K562 (cell line): Measurements from ENCODE around the gene ADAP1. TPM values are rescaled to one million over a fixed set of nuclear protein-coding genes. Genes with fewer than 3 reads are reported as not detected.
A peak's percentile ranks its signal among the peaks of the same experiment; 100 is the strongest.

ENCODE experiments used
- EGR1 ChIP-seq: fragments of 450-650 bp; conservative IDR thresholded peaks from 2 replicates; pipeline ENCODE4 v1.6.1; 2017; ENCODE audit warnings: mild to moderate bottlenecking
- ELK1 ChIP-seq: sonication (generic); formaldehyde crosslinking; IDR thresholded peaks from 2 replicates; pipeline ENCODE4 v1.8.1; 2022; ENCODE audit warnings: missing genetic modification reagents
- ETV6 ChIP-seq, 3 experiments: fragments of 150-350 bp in 1 of 3; sonication (generic) in 1 of 3; formaldehyde crosslinking in 1 of 3; IDR thresholded peaks; 2 replicates each; pipeline versions ENCODE4 v1.6.1 to v1.8.0; 2014 to 2022; ENCODE audit warnings: borderline replicate concordance in 2 of 3, low read depth in 2 of 3, antibody characterized with exemption in 1 of 3, low read length in 1 of 3, mild to moderate bottlenecking in 1 of 3, missing genetic modification reagents in 1 of 3
- KAT2B ChIP-seq: IDR thresholded peaks from one replicate; pipeline ENCODE4 v1.6.1; 2012; ENCODE audit warnings: low read depth, mild to moderate bottlenecking, control low read depth, inconsistent platforms, low read length, moderate library complexity
- NFRKB ChIP-seq: fragments of 450-650 bp; IDR thresholded peaks from 2 replicates; pipeline ENCODE4 v1.6.1; 2016; ENCODE audit warnings: low read depth
- NFYB ChIP-seq: IDR thresholded peaks from 2 replicates; pipeline ENCODE4 v1.6.1; 2011; ENCODE audit warnings: mild to moderate bottlenecking, moderate library complexity; ENCODE audit not compliant: insufficient read length; ENCODE audit errors: extremely low read depth
- POLR2A ChIP-seq: fragments of 450-650 bp; conservative IDR thresholded peaks from 2 replicates; pipeline ENCODE4 v1.6.1; 2016
- SIX5 ChIP-seq, 2 experiments: IDR thresholded peaks; 2 replicates each; pipeline ENCODE4 v1.6.1; 2011; ENCODE audit warnings: low read length in 2 of 2, borderline replicate concordance in 1 of 2, low read depth in 1 of 2, mild to moderate bottlenecking in 1 of 2, moderate library complexity in 1 of 2; ENCODE audit not compliant: insufficient read depth in 1 of 2
- TAF1 ChIP-seq: IDR thresholded peaks from 2 replicates; pipeline ENCODE4 v1.6.1; 2011; ENCODE audit warnings: mild to moderate bottlenecking, low read length, moderate library complexity; ENCODE audit not compliant: insufficient read depth, control insufficient read depth, severe bottlenecking; ENCODE audit errors: extremely low read depth
- THRB ChIP-seq: fragments of 450-650 bp; formaldehyde crosslinking; conservative IDR thresholded peaks from 2 replicates; pipeline ENCODE4 v1.4.0; 2022; ENCODE audit warnings: mild to moderate bottlenecking, missing genetic modification characterization
- ZNF280A ChIP-seq: fragments of 450-650 bp; IDR thresholded peaks from 2 replicates; pipeline ENCODE4 v1.6.1; 2018; ENCODE audit warnings: mild to moderate bottlenecking, low read depth; ENCODE audit not compliant: partially characterized antibody
- ZNF561 ChIP-seq: fragments of 450-650 bp; formaldehyde crosslinking; conservative IDR thresholded peaks from 2 replicates; pipeline ENCODE4 v1.4.0; 2020; ENCODE audit warnings: mild to moderate bottlenecking, moderate library complexity
- ZNF79 ChIP-seq: fragments of 250-450 bp; sonication (Bioruptor Pico); IDR thresholded peaks from 2 replicates; pipeline ENCODE4 v1.4.0; 2020; ENCODE audit warnings: low read depth, mild to moderate bottlenecking, moderate library complexity
- polyA plus RNA-seq, 8 experiments: library from polyadenylated mRNA; depleted of rRNA in 4 of 8; stranded (reverse) in 5 of 8; unstranded in 3 of 8; fragments of >200 nt; fragmentation: Nextera tagmentation in 2 of 8; fragmentation: Illumina TruSeq in 1 of 8; extraction: Ambion mirVana in 2 of 8; extraction: Trizol in 1 of 8; gene quantifications; 2 replicates each; pipeline versions ENCODE4 v1.2.1 to v1.2.3, GENCODE V29; 2011 to 2014; ENCODE audit warnings: inconsistent platforms in 1 of 8, missing spikeins in 1 of 8
- total RNA-seq, 7 experiments: library from RNA; depleted of rRNA in 6 of 7; stranded (reverse); fragments of >200 nt in 6 of 7; fragmentation: Illumina TruSeq in 2 of 7; extraction: Trizol in 2 of 7; gene quantifications; 2 replicates each; pipeline versions ENCODE4 v1.2.1 to v1.2.3, GENCODE V29; 2011 to 2021; ENCODE audit warnings: low replicate concordance in 1 of 7
- TF ChIP-seq, protein P1 (sequence below): sonication (generic); formaldehyde crosslinking; IDR thresholded peaks from 2 replicates; pipeline ENCODE4 v1.8.0; 2022; ENCODE audit warnings: mild to moderate bottlenecking, missing genetic modification reagents
- TF ChIP-seq, protein P2 (sequence below): sonication (generic); formaldehyde crosslinking; IDR thresholded peaks from 2 replicates; pipeline ENCODE4 v1.8.1; 2023; ENCODE audit warnings: mild to moderate bottlenecking, missing genetic modification reagents
- TF ChIP-seq, protein P3 (sequence below): fragments of 250-450 bp; sonication (Bioruptor Pico); IDR thresholded peaks from 2 replicates; pipeline ENCODE4 v1.8.0; 2022; ENCODE audit warnings: inconsistent platforms

Gene ADAP1
- total and polyA plus RNA-seq, 9 of the 15 experiments (the other 6 are each of a cell fraction or from before 2014, with no cell fraction given), result 0.27 to 1.4 (median 0.52) TPM; not detected in 3

- TF ChIP-seq, protein P1, sequence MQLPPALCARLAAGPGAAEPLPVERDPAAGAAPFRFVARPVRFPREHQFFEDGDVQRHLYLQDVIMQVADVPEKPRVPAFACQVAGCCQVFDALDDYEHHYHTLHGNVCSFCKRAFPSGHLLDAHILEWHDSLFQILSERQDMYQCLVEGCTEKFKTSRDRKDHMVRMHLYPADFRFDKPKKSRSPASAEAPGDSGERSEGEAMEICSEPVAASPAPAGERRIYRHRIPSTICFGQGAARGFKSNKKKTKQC, result 0 out of 2 replicates have a peak, but pooled peaks have one; percentile 28
- TF ChIP-seq TAF1, result peak; percentile 14
- TF ChIP-seq ZNF561 (CRISPR knock-in tag), result no peak
- 0 out of 2 replicates have a peak, but pooled peaks have one; percentile 75 for TF ChIP-seq NFRKB
- TF ChIP-seq SIX5 (IDR thresholded peaks at IDR 0.05; ENCODE audit: borderline replicate concordance in 1 of 2, insufficient read depth in 1 of 2, low read depth in 1 of 2, low read length in 2 of 2), result no peak
- peak; percentile 19; the same call in 1 of the 2 replicates for TF ChIP-seq EGR1
- TF ChIP-seq ELK1 (CRISPR knock-in tag), result no peak
- TF ChIP-seq POLR2A, result peak; percentile 76
- TF ChIP-seq ZNF79 (CRISPR knock-in tag), result no peak
- TF ChIP-seq THRB (CRISPR knock-in tag), result peak; percentile 92
- TF ChIP-seq KAT2B, result no peak
- TF ChIP-seq, protein P2, sequence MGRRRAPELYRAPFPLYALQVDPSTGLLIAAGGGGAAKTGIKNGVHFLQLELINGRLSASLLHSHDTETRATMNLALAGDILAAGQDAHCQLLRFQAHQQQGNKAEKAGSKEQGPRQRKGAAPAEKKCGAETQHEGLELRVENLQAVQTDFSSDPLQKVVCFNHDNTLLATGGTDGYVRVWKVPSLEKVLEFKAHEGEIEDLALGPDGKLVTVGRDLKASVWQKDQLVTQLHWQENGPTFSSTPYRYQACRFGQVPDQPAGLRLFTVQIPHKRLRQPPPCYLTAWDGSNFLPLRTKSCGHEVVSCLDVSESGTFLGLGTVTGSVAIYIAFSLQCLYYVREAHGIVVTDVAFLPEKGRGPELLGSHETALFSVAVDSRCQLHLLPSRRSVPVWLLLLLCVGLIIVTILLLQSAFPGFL (CRISPR knock-in tag), result no peak
- TF ChIP-seq, protein P3, sequence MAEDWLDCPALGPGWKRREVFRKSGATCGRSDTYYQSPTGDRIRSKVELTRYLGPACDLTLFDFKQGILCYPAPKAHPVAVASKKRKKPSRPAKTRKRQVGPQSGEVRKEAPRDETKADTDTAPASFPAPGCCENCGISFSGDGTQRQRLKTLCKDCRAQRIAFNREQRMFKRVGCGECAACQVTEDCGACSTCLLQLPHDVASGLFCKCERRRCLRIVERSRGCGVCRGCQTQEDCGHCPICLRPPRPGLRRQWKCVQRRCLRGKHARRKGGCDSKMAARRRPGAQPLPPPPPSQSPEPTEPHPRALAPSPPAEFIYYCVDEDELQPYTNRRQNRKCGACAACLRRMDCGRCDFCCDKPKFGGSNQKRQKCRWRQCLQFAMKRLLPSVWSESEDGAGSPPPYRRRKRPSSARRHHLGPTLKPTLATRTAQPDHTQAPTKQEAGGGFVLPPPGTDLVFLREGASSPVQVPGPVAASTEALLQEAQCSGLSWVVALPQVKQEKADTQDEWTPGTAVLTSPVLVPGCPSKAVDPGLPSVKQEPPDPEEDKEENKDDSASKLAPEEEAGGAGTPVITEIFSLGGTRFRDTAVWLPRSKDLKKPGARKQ, result no peak
- TF ChIP-seq ZNF280A, result no peak
- TF ChIP-seq NFYB, result no peak
- no peak for TF ChIP-seq ETV6 (IDR thresholded peaks at IDR 0.05; ENCODE audit: borderline replicate concordance in 1 of 2, low read depth in 2 of 2, low read length in 1 of 2)
- no peak for TF ChIP-seq ETV6 (CRISPR knock-in tag; IDR thresholded peaks at IDR 0.05; ENCODE audit: borderline replicate concordance)
Observed at GRCh38 chr7:876972-877311, 77.5 kb downstream of the ADAP1 start (continued).
